ENCODE results near the gene KRTAP5-5.
"Not testable (repeated sequence)": the region's sequence is repeated elsewhere in the genome, so short reads cannot be mapped to it uniquely, and the experiment has no call there.

DNA sequence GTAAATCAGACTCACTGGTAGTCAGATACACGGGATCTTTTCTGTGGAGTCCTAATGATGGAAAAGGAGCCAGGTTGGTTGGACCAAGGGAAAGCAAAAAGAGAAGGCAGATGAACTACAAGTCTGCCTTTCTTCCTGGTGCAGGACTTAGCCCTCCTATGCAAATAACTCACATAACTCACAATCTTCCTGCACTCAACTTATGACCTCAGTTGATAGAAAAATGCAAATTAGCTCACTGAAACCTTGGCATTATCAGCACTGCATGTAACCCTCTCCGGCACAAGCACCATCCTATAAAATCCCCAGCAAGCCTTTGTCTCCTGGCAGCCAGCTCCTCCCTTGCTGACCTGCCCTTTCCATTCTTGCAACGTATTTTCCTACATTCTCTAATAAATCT lies 27.9 kb upstream of the KRTAP5-5 start:
- TF ChIP-seq, protein P1, sequence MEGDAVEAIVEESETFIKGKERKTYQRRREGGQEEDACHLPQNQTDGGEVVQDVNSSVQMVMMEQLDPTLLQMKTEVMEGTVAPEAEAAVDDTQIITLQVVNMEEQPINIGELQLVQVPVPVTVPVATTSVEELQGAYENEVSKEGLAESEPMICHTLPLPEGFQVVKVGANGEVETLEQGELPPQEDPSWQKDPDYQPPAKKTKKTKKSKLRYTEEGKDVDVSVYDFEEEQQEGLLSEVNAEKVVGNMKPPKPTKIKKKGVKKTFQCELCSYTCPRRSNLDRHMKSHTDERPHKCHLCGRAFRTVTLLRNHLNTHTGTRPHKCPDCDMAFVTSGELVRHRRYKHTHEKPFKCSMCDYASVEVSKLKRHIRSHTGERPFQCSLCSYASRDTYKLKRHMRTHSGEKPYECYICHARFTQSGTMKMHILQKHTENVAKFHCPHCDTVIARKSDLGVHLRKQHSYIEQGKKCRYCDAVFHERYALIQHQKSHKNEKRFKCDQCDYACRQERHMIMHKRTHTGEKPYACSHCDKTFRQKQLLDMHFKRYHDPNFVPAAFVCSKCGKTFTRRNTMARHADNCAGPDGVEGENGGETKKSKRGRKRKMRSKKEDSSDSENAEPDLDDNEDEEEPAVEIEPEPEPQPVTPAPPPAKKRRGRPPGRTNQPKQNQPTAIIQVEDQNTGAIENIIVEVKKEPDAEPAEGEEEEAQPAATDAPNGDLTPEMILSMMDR (conservative IDR thresholded peaks at IDR 0.05; ENCODE audit: low read depth, low read length), result not testable (repeated sequence)
- not testable (repeated sequence) for TF ChIP-seq EZH2 (IDR thresholded peaks at IDR 0.05; ENCODE audit: borderline replicate concordance, low read depth, low read length, poor library complexity, severe bottlenecking)

All from A673 (cell line).